ENCODE measurements around the gene CCDC18.

DNA sequence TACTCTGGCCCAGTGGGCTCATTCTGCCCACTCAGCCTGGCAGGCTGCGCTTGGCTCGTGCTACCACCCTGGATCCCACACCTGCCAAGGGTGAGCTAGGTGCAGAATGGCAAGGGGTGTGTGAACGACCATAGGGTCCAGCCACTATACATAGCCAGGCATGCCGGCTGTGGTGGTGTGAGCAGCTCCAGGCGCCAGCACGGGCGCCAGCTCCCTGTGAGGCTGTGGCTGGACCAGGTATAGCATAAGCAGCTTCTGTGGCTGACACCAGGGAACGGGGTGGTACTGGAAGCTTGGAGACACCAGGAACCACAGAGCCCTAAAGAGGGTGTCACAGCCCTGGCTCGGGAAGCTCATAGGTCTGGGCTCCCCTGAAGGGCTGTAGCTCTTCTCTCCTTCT lies 18.6 kb downstream of the CCDC18 start:
- TF ChIP-seq PKNOX1 (IDR thresholded peaks at IDR 0.05) (no peak), FOXA1 (IDR thresholded peaks at IDR 0.05) (no peak), SP1 (IDR thresholded peaks at IDR 0.05) (no peak), SUZ12 (IDR thresholded peaks at IDR 0.05) (no peak), ZNF384 (IDR thresholded peaks at IDR 0.05) (no peak), HDGF (IDR thresholded peaks at IDR 0.05; ENCODE audit: borderline replicate concordance) (no peak), NFRKB (IDR thresholded peaks at IDR 0.05) (no peak), LEF1 (IDR thresholded peaks at IDR 0.05; ENCODE audit: borderline replicate concordance) (no peak), FOXK2 (IDR thresholded peaks at IDR 0.05) (no peak), BHLHE40 (IDR thresholded peaks at IDR 0.05; ENCODE audit: borderline replicate concordance) (no peak), ELF4 (IDR thresholded peaks at IDR 0.05) (no peak), L3MBTL2 (conservative IDR thresholded peaks at IDR 0.05) (no peak)
